A172 (cell line): Measurements from ENCODE around the gene TAF5. TPM values are rescaled to one million over a fixed set of nuclear protein-coding genes. Genes with fewer than 3 reads are reported as not detected.
A peak's percentile ranks its signal among the peaks of the same experiment; 100 is the strongest.
"Not testable (repeated sequence)": the region's sequence is repeated elsewhere in the genome, so short reads cannot be mapped to it uniquely, and the experiment has no call there.

ENCODE experiments used
- DNase-seq: peaks from one replicate; pipeline ENCODE4 v3.0.0-alpha.2; 2015; ENCODE audit warnings: low spot score
- total RNA-seq: library from RNA; depleted of rRNA; stranded (reverse); fragments of >200 nt; shearing (Covaris generic); gene quantifications from 2 replicates; pipeline ENCODE4 v1.2.3, GENCODE V29; 2014; rRNA removed

The TAF5 gene
- total RNA-seq, 1 experiment from 2014 or later: 11.7 TPM

DNA sequence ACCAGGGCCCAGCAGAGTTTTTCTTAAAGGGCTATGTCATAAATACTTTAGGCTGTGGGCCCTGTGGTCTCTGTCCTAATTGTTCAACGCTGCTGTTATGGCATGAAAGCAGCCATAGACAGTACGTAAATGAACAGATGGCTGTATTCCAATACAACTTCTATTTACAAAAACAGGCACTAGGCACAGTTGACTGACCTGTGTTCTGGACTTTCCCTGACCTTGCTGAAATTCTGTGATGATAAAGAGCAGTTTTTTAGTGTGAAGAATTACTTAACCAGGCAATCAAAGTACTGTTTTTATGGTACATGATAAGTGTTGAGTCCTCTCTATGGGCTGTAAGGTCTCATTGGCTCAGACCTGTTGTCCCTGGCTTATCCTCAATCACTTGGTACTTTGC lies 45.8 kb downstream of the TAF5 start:
- no peak for DNase-seq

- no peak for DNase-seq
Measured at GRCh38 chr10:103415581-103415980, 47.8 kb downstream of the TAF5 start.

GRCh38 chr10:103416436-103417147 lies 48.8 kb downstream of the TAF5 start:
- peak; percentile 59 for DNase-seq

DNA sequence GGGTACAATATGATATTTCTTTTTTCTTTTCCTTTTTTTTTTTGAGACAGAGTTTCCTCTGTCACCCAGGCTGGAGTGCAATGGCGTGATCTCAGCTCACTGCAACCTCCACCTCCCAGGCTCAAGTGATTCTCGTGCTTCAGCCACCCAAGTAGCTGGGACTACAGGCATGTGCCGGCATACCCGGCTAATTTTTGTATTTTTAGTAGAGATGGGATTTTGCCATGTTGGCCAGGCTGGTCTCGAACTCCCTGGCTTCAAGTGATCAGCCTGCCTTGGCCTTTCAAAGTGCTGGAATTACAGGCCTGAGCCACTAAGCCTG lies 49.3 kb downstream of the TAF5 start:
- not testable (repeated sequence) for DNase-seq

DNA sequence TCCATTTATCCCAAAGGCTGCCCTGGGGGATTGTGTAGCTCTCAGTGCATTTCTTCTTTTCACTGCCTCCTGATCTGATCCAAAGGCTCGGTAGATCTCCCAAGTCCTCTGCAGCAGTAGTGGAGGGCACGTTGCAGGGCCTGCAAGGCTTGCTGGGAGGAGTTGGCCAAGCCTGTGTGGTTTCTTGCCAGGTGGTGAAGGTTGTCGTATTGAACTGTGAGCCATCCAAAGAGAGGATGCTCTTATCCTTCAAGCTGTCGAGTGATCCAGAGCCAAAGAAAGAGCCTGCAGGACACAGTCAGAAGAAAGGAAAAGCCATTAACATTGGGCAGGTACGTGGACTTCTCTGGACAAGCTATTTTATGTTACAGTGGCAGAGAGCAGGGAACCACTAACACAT lies 49.8 kb downstream of the TAF5 start:
- no peak for DNase-seq

- no peak for DNase-seq
Measured at GRCh38 chr10:103419101-103419500, 51.3 kb downstream of the TAF5 start.

GRCh38 chr10:103423748-103424147 lies 56.0 kb downstream of the TAF5 start:
- no peak for DNase-seq

GRCh38 chr10:103427866-103428265 lies 60.1 kb downstream of the TAF5 start:
- DNase-seq: no peak

DNA sequence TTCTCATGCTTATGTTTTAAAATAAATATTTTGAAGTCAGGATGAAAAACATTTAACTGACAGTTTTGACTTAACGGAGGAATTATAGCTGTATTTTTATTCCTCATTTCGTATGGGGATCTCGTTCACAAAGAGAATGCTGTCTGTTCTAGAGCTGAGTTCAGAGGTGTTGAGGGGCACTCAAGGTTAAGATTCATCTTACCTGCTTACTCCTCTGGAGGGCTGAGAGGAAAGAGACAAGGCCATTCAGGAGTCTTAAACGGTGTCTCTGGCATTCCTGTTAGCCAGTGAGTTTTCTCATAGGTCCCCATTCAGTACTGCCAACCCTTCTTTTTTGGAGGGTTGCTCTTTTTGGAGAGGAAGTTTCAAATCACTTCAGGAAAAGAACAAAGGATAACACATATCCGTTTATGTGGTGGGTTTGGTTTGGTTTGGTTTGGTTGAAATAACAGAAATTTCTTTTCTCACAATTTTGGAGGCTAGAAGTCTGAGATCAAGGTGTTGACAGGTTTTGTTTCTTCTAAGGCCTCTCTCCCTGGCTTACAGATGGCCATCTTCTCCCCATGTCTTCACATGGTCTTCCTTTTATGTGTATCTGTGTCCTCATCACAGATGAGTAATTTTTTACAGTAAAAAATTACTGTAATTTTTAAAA lies 61.3 kb downstream of the TAF5 start:
- no peak for DNase-seq

GRCh38 chr10:103429647-103430046 lies 61.9 kb downstream of the TAF5 start:
- no peak for DNase-seq

DNA sequence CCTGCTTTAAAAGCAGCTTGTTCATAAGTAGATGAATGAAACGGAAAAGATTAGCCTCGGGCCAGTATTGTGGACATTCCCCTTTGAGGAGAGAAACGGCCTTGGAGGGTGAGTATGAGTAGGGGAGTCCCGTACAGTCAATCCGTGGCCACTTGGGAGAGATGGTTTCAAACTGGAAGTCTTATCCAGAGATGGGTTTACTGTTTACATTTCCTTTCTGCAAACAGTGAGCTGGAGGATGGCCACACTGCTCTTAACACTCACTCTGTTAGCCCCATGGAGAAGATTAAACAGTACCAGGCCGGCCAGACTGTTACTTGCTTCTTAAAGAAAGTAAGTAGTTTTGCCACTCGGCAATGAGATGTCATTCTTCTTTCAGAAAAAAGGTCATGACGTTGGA lies 64.1 kb downstream of the TAF5 start:
- no peak for DNase-seq

- no peak for DNase-seq
Measured at GRCh38 chr10:103433858-103434257, 66.1 kb downstream of the TAF5 start.

Other genes starting within 250 kb of the TAF5 start
- 96.1 and 135 TPM in 2 replicates for gene NT5C2, start 174.7 kb upstream of the TAF5 start, total RNA-seq
- gene RPEL1, start 122.1 kb upstream of the TAF5 start, total RNA-seq: 0.05 and 0.17 TPM in 2 replicates
- not detected in 2 replicates for gene INA, start 90.8 kb upstream of the TAF5 start, total RNA-seq
- 42.0 and 42.8 TPM in 2 replicates for gene PCGF6, start 16.8 kb upstream of the TAF5 start, total RNA-seq
- gene ATP5MK, start 28.5 kb downstream of the TAF5 start, total RNA-seq: 854 and 1,006 TPM in 2 replicates
- gene PDCD11, start 28.6 kb downstream of the TAF5 start, total RNA-seq: 28.7 and 33.7 TPM in 2 replicates
- gene CALHM2, start 84.4 kb downstream of the TAF5 start, total RNA-seq: 24.5 and 26.0 TPM in 2 replicates
- not detected in 2 replicates for gene CALHM1, start 90.9 kb downstream of the TAF5 start, total RNA-seq
- 4.7 and 4.8 TPM in 2 replicates for gene CALHM3, start 111.3 kb downstream of the TAF5 start, total RNA-seq
- 0.17 TPM in 1 of 2 replicates, not detected in the other for gene NEURL1, start 125.7 kb downstream of the TAF5 start, total RNA-seq